ENCODE results near the gene FIP1L1. TPM values are rescaled to one million over a fixed set of nuclear protein-coding genes. Genes with fewer than 3 reads are reported as not detected.

The FIP1L1 gene
- total and polyA plus RNA-seq, 9 of the 15 experiments (the other 6 are each of a cell fraction or from before 2014, with no cell fraction given), result 34.6 to 137 (median 72.0) TPM

GRCh38 chr4:53377319-53378170, at the start of gene FIP1L1 (continued):
- TF ChIP-seq SFPQ (IDR thresholded peaks at IDR 0.05; ENCODE audit: low read depth, low read length), result no peak
- TF ChIP-seq SUPT5H (IDR thresholded peaks at IDR 0.05), result peak; percentile 92
- TF ChIP-seq SPI1 (IDR thresholded peaks at IDR 0.05; ENCODE audit: borderline replicate concordance, low read depth, low read length), result peak; percentile 54; the same call in 1 of the 2 replicates
- no peak for TF ChIP-seq NCOA2 (IDR thresholded peaks at IDR 0.05; ENCODE audit: partially characterized antibody in 2 of 2)
- TF ChIP-seq CTBP1 (IDR thresholded peaks at IDR 0.05; ENCODE audit: borderline replicate concordance), result peak; percentile 58; the same call in 1 of the 2 replicates
- no peak for TF ChIP-seq SAFB2 (IDR thresholded peaks at IDR 0.05; ENCODE audit: borderline replicate concordance, low read depth, low read length, severe bottlenecking)
- no peak for TF ChIP-seq ZNF121 (CRISPR knock-in tag; conservative IDR thresholded peaks at IDR 0.05)
- no peak for TF ChIP-seq NEUROD1 (IDR thresholded peaks at IDR 0.05; ENCODE audit: borderline replicate concordance, low read depth, low read length, partially characterized antibody)
- TF ChIP-seq ATF1 (CRISPR knock-in tag; IDR thresholded peaks at IDR 0.05), result no peak
- peak; percentile 66 for TF ChIP-seq ATF1 (tag; IDR thresholded peaks at IDR 0.05)
- TF ChIP-seq ZBTB11 (CRISPR knock-in tag; IDR thresholded peaks at IDR 0.05), result peak in 1 of 3 experiments; percentile 87; a peak in 3 of 6 replicates
- no peak for TF ChIP-seq PREB (CRISPR knock-in tag; IDR thresholded peaks at IDR 0.05)
- no peak for TF ChIP-seq ZZZ3 (IDR thresholded peaks at IDR 0.05)
- no peak for TF ChIP-seq ZNF274 (IDR thresholded peaks at IDR 0.05; ENCODE audit: borderline replicate concordance, low read depth, low read length)
- peak; percentile 61; the same call in 1 of the 2 replicates for TF ChIP-seq ELF1 (tag; IDR thresholded peaks at IDR 0.05)
- no peak for TF ChIP-seq HDAC6 (IDR thresholded peaks at IDR 0.05; ENCODE audit: low read depth, low read length)
- no peak for TF ChIP-seq NR2C2 (CRISPR knock-in tag; IDR thresholded peaks at IDR 0.05)
- no peak for TF ChIP-seq NR2C2 (tag; IDR thresholded peaks at IDR 0.05)
- TF ChIP-seq KAT7 (CRISPR knock-in tag; IDR thresholded peaks at IDR 0.05; ENCODE audit: borderline replicate concordance), result peak; percentile 98
- TF ChIP-seq ZNF785 (CRISPR knock-in tag; IDR thresholded peaks at IDR 0.05), result no peak

All from K562 (cell line).